HL-60 (cell line): ENCODE measurements around the gene FSTL5.

Source experiments
- DNase-seq, 2 experiments: peaks; one replicate each; pipeline ENCODE4 v3.0.0-alpha.2; 2010 to 2020; ENCODE audit warnings: low read depth in 1 of 2, low spot score in 1 of 2
- H3K27ac ChIP-seq: fragments of 250-450 bp; sonication (Bioruptor Pico); replicated peaks from 2 replicates; pipeline ENCODE4 v1.5.1; 2020; ENCODE audit warnings: mild to moderate bottlenecking, moderate library complexity
- H3K27me3 ChIP-seq: fragments of 250-450 bp; sonication (Bioruptor Pico); 2 replicates; pipeline ENCODE4 v1.5.1; 2021; ENCODE audit warnings: mild to moderate bottlenecking, moderate library complexity; ENCODE audit not compliant: insufficient read depth, poor library complexity, severe bottlenecking
- H3K4me3 ChIP-seq: replicated peaks from 2 replicates; pipeline ENCODE4 v1.5.1; 2011; ENCODE audit warnings: mild to moderate bottlenecking, control low read depth, low read length; ENCODE audit not compliant: insufficient read depth
- CTCF ChIP-seq: IDR thresholded peaks from one replicate; pipeline ENCODE4 v1.5.1; 2011; ENCODE audit warnings: low read length, control low read depth, inconsistent platforms; ENCODE audit not compliant: insufficient read depth
- GABPA ChIP-seq: IDR thresholded peaks from 2 replicates; pipeline ENCODE4 v1.6.1; 2012; ENCODE audit warnings: low read depth
- POLR2AphosphoS5 ChIP-seq: IDR thresholded peaks from 2 replicates; pipeline ENCODE4 v1.6.1; 2012; ENCODE audit warnings: low read depth
- REST ChIP-seq: IDR thresholded peaks from 2 replicates; pipeline ENCODE4 v1.6.1; 2012; ENCODE audit warnings: low read depth; ENCODE audit not compliant: insufficient replicate concordance
- SPI1 ChIP-seq: IDR thresholded peaks from 2 replicates; pipeline ENCODE4 v1.6.1; 2012; ENCODE audit warnings: low read depth, mild to moderate bottlenecking, borderline replicate concordance

The FSTL5 gene

DNA sequence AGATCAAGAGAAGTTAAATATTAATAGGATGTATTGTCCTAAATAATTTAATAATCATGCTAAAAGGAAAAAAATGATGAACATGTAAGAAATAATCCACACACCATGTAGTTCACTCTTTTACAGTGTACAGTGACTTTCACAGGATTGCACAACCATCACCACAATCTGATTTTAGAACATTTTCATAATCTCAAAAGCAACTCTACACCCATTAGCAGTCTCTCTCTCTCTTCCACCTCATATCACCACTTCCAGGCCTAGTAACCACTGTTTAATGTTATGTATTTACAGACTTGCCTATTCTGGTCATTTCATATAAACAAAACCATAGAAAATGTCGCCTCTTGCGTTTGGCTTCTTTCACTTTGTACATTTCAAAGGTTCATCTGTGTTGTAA, 153.4 kb downstream of the FSTL5 start:
- no peak overlapping the region for H3K27ac ChIP-seq
- no peak for DNase-seq
- TF ChIP-seq CTCF (no peak), REST (no peak), POLR2AphosphoS5 (no peak), SPI1 (no peak), GABPA (no peak)
- no peaks in the 10 kb centered on the region for H3K27me3 ChIP-seq
- H3K4me3 ChIP-seq: no peak overlapping the region

DNA sequence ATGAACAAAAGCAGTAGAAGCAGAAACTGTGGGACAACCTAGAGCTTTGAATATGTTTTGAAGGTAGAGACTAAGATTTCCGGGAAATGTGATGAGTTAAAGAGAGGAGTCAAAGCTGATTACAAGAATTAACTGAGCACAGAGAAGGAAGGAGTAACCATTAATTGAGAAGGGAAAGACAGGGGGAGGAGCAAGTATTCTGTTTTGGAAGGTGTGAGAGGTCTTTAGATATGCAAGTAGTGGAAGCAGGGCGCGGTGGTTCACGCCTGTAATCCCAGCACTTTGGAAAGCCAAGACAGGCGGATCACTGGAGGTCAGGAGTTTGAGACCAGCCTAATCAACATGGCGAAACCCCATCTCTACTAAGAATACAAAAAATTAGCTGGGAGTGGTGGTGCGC, 171.5 kb downstream of the FSTL5 start:
- Histone ChIP-seq H3K27ac (no peak overlapping the region), H3K27me3 (no peaks in the 10 kb centered on the region), H3K4me3 (no peak overlapping the region)
- TF ChIP-seq CTCF (no peak), GABPA (no peak), POLR2AphosphoS5 (no peak), SPI1 (no peak), REST (no peak)
- no peak for DNase-seq

GRCh38 chr4:161991811-161992210, 172.0 kb downstream of the FSTL5 start:
- Histone ChIP-seq H3K4me3 (no peak overlapping the region), H3K27me3 (no peaks in the 10 kb centered on the region), H3K27ac (no peak overlapping the region)
- TF ChIP-seq GABPA: no peak
- DNase-seq: no peak

DNA sequence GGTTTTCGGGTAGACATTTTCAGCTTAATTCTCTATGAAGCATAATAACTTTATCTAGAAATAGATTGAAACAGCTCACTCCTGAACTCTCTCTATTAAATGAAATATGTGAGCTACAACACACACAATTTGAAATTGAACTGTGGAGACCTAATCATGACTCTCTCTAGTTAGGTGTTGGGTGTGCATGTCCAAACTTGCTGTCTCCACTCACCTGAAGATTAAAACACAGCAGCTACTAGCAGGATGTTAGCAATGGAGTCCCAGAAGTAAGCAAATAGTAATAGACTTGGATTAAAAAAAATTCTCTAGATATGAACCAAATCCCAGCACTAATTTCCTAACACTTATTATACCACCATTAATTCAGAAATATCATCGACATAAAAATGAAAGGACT, 173.1 kb downstream of the FSTL5 start:
- TF ChIP-seq SPI1: no peak
- no peak for TF ChIP-seq CTCF
- no peak for TF ChIP-seq REST
- TF ChIP-seq POLR2AphosphoS5: no peak
- no peak for TF ChIP-seq GABPA
- Histone ChIP-seq H3K27me3 (no peaks in the 10 kb centered on the region), H3K4me3 (no peak overlapping the region), H3K27ac (no peak overlapping the region)
- DNase-seq: no peak
